Cardiac fibroblast (primary cell): Measurements from ENCODE around the gene PSD.

Experiments used
- DNase-seq, 2 donors: peaks; one replicate each; pipeline versions ENCODE4 v3.0.0 to v3.0.0-alpha.2; 2010; ENCODE audit warnings: low read depth in 2 of 2
- H3K4me3 ChIP-seq, 2 donors: replicated peaks in 1 of 2; 1 replicate in 1 of 2; 2 replicates in 1 of 2; pipeline ENCODE4 v1.5.1; 2011; ENCODE audit warnings: low read depth in 2 of 2, low read length in 2 of 2, mild to moderate bottlenecking in 2 of 2, moderate library complexity in 1 of 2
- TF ChIP-seq, protein P1 (sequence below): IDR thresholded peaks from one replicate; pipeline ENCODE4 v1.5.1; 2011; ENCODE audit warnings: low read depth, mild to moderate bottlenecking, low read length, inconsistent platforms

Gene PSD

DNA sequence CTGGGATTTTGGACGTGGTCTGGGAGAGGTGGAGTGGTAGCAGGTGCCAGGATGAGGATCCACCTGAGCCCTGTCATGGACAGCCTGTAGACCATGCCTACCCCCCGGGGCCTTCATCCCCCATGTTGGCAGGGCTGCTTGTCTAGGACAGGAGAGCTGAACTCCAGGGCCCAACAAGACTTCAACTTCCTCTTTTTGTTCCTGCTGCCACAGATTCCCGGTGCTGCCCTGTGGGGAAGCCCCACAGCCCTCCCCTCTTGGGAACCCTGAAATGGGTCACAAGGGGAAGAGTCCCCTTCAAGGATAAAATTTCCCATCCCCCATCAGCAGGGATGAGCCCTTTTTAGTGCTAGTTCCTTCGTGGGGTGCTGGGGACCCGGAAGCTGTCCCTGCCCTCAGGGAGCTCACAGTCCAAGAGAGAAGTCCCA is 15.0 kb upstream of the PSD start:
- no peak overlapping the region for H3K4me3 ChIP-seq
- DNase-seq: no peak
- TF ChIP-seq, protein P1, sequence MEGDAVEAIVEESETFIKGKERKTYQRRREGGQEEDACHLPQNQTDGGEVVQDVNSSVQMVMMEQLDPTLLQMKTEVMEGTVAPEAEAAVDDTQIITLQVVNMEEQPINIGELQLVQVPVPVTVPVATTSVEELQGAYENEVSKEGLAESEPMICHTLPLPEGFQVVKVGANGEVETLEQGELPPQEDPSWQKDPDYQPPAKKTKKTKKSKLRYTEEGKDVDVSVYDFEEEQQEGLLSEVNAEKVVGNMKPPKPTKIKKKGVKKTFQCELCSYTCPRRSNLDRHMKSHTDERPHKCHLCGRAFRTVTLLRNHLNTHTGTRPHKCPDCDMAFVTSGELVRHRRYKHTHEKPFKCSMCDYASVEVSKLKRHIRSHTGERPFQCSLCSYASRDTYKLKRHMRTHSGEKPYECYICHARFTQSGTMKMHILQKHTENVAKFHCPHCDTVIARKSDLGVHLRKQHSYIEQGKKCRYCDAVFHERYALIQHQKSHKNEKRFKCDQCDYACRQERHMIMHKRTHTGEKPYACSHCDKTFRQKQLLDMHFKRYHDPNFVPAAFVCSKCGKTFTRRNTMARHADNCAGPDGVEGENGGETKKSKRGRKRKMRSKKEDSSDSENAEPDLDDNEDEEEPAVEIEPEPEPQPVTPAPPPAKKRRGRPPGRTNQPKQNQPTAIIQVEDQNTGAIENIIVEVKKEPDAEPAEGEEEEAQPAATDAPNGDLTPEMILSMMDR: no peak

DNA sequence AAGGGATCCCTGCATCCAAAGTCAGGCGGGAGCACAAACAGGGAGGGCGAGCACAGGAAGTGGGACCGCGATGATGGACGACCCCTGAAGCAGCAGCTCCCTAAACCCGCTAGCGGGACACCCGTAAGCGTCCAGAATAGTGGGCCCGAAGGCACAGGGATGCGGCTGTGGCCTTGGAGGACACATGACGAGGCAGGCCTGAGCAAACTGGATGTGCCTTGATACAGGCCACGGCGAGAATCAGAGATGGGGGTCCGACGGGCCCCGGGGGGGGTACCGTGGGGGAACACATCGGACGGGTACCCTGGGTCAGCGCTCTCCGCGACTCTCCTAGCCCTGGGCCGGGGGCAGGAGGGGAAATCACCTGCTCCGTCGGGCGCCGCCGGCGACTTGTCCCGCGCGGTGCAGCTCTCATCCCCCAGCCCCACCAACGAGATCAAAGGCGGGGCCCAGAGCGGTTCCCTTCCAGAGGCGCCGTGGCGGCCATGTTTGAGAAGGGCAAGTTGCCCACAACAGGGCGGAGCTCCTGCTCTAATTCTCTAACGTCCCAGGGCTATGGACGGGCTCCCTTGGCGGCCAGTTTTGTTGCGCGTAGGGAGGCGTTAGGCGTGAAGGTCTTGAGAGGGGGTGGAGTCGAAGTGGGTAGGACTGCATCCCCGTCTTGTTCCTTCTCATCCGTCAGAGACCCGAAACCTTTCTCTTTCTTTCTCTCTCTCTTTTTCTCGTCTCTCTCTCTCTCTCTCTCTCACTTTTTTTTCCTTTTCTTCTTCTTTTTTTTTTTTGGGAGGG is 13.8 kb upstream of the PSD start, which contains the start of gene CUEDC2:
TSS of gene CUEDC2 (minus strand) at position 413 of the 789 bp plus-strand sequence. CDS start 7,386 bp downstream, outside the sequence.
- H3K4me3 ChIP-seq: peak within 1 kb of the TSS; percentile 87 to 94
- peak; percentile 98 for DNase-seq
- TF ChIP-seq, protein P1: no peak

DNA sequence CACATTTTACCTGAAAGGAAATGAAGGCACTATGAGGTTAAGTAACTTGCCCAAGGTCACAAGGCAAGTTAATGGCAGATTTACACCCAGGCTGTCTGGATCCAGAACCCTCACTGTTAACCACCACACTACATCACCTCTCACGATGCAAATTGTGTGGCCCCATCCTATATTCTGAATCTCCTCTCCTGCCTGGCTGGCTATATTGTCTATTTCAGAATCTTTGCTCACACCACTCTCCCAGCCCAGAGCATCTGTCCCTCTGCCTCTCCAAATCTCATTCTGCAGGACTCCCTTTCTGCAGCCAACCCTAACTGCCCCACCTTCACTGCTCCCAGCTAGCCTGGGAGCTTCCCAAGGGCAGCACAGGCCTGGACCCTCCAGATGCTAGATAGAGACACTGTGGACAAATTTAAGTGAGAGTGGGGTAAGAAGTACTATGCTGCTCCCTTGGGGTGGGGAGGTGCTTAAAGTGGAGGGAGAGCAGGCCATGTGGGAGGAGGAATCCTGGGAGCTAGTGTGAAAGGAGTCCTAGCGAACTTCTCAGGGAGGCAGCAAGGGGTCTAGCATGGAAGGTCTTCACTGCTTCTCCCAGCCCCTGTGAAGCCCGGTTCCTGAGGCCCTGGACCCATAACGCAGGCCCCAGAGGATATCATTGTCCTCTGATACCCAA is 13.0 kb upstream of the PSD start:
- peak; percentile 58 to 59 for DNase-seq
- TF ChIP-seq, protein P1: no peak
- H3K4me3 ChIP-seq: peak overlapping the region; percentile 87 to 94

DNA sequence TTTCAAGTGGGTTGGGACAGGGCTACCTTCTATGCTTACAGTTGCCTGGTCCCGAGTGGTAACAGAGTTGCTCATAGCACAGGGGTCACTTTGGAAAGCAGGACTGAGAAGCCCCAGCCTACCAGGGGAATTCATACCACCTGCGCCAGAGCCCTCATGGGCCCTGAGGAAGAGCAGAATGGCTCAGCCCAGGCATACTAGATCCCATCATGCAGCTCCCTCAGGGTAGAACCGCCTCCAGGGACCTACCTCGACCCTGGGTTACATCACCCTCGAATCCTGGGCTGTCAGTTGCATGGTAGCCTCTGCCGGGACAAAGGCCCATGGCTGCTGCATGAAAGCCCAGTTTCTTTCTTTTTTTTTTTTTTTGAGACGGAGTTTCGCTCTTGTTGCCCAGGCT is 10.9 kb upstream of the PSD start:
- TF ChIP-seq, protein P1: no peak
- no peak for DNase-seq
- no peak overlapping the region for H3K4me3 ChIP-seq

DNA sequence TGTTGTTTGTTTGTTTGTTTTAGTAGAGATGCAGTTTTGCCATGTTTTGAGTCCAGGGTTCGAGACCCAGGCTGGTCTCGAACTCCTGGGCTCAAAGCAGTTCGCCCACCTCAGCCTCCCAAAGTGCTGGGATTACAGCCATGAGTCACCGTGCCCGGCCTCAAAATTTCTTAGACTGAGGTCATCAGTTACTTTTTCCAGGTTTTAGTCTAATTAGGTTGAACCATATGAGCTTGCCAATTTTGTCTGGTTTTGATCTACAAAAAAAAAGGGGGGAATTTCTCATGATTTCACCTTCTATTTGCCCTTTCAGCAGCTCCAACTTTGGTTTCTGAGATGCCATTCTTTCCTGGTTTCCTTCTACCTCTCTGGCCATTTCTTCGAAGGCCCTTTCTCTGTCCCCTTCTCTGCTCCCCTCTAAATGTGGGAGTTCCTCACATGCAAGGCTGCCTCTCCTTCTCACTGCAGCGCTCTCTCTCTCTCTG is 8.3 kb upstream of the PSD start:
- DNase-seq: no peak
- TF ChIP-seq, protein P1: no peak
- H3K4me3 ChIP-seq: no peak overlapping the region

DNA sequence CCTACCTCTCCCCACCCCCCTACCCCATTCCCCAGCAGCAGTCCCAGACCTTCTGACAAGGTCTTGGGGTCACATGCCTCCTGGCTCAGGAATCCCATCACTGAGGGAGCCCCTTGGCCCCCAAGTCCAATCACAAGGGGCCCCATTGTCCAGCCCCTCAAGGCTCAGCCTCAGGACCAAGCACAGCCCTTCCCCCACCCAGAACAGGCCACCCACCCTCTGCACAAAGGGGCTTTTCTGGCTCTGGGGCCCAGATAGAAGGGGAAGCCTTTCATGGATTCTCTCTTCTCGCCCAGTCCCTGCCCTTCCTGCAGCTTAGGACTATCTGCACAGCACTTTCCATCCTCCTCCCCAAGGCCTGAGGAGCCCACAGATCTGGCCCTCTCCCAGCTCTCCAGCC is 6.9 kb upstream of the PSD start:
- TF ChIP-seq, protein P1: no peak
- H3K4me3 ChIP-seq: no peak overlapping the region
- no peak for DNase-seq
